ENCODE data around the gene ABCD3.

DNA sequence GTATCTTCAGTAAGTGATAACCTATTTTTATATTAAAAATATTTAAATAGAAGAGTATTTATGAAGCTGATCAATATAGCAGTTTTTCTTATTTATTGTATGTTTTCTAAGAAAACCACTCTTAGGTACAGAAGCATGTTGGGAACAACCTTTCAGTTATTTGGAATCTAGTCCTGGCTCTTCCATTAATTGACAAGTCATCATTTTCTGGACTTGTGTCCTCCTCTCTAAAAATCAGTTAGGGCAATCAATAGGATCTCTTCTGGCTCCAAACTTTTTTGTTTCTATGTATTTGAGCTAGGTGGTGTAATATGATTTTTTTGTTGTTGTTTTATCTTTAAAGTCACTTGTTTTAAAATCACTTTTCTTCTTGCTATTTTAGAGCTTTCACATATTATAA lies 57.0 kb downstream of the ABCD3 start:
- TF ChIP-seq POLR2A (IDR thresholded peaks at IDR 0.05) (no peak), CTCF (IDR thresholded peaks at IDR 0.05) (no peak)

Data from lower leg skin (tissue), 3 donors.